HEK293 (cell line): ENCODE results near the gene LAPTM4A.

Source experiments
- FEZF1 ChIP-seq: fragments of 450-650 bp; formaldehyde crosslinking; IDR thresholded peaks from 2 replicates; pipeline ENCODE4 v1.5.1; 2016; ENCODE audit warnings: missing biosample characterization, missing genetic modification characterization
- KLF1 ChIP-seq: fragments of 450-650 bp; formaldehyde crosslinking; IDR thresholded peaks from 2 replicates; pipeline ENCODE4 v1.5.1; 2016; ENCODE audit warnings: missing biosample characterization, missing genetic modification characterization
- MEIS1 ChIP-seq: sonication (generic); formaldehyde crosslinking; IDR thresholded peaks from 2 replicates; pipeline ENCODE4 v1.8.1; 2022; ENCODE audit warnings: missing genetic modification reagents, mild to moderate bottlenecking, borderline replicate concordance
- PRDM10 ChIP-seq: fragments of 450-650 bp; formaldehyde crosslinking; IDR thresholded peaks from 2 replicates; pipeline ENCODE4 v1.5.1; 2016; ENCODE audit warnings: missing biosample characterization, missing genetic modification characterization
- PRDM2 ChIP-seq: fragments of 450-650 bp; formaldehyde crosslinking; IDR thresholded peaks from 2 replicates; pipeline ENCODE4 v1.5.1; 2016; ENCODE audit warnings: missing biosample characterization, missing genetic modification characterization, borderline replicate concordance
- ZBTB10 ChIP-seq: fragments of 450-650 bp; formaldehyde crosslinking; IDR thresholded peaks from 2 replicates; pipeline ENCODE4 v1.5.1; 2016; ENCODE audit warnings: missing biosample characterization, missing genetic modification characterization
- ZBTB6 ChIP-seq: fragments of 450-650 bp; formaldehyde crosslinking; IDR thresholded peaks from 2 replicates; pipeline ENCODE4 v1.5.1; 2017; ENCODE audit warnings: missing biosample characterization, missing genetic modification characterization
- ZIC2 ChIP-seq: fragments of 450-650 bp; formaldehyde crosslinking; IDR thresholded peaks from 2 replicates; pipeline ENCODE4 v1.5.1; 2016; ENCODE audit warnings: missing biosample characterization, missing genetic modification characterization
- ZNF266 ChIP-seq: fragments of 450-650 bp; formaldehyde crosslinking; IDR thresholded peaks from 2 replicates; pipeline ENCODE4 v1.5.1; 2016; ENCODE audit warnings: missing biosample characterization, missing genetic modification characterization, low read depth
- ZNF335 ChIP-seq: fragments of 450-650 bp; formaldehyde crosslinking; conservative IDR thresholded peaks from 2 replicates; pipeline ENCODE4 v1.5.1; 2016; ENCODE audit warnings: missing biosample characterization, missing genetic modification characterization
- ZNF350 ChIP-seq: fragments of 450-650 bp; formaldehyde crosslinking; IDR thresholded peaks from 2 replicates; pipeline ENCODE4 v1.5.0; 2017; ENCODE audit warnings: missing biosample characterization, mild to moderate bottlenecking, missing genetic modification characterization
- ZNF473 ChIP-seq: fragments of 450-650 bp; formaldehyde crosslinking; IDR thresholded peaks from 2 replicates; pipeline ENCODE4 v1.5.1; 2017; ENCODE audit warnings: missing biosample characterization, missing genetic modification characterization
- ZNF544 ChIP-seq: fragments of 450-650 bp; formaldehyde crosslinking; IDR thresholded peaks from 2 replicates; pipeline ENCODE4 v1.5.0; 2017; ENCODE audit warnings: missing biosample characterization, missing genetic modification characterization
- ZNF571 ChIP-seq: fragments of 450-650 bp; formaldehyde crosslinking; IDR thresholded peaks from 2 replicates; pipeline ENCODE4 v1.5.0; 2017; ENCODE audit warnings: missing biosample characterization, missing genetic modification characterization
- ZNF624 ChIP-seq: fragments of 450-650 bp; formaldehyde crosslinking; IDR thresholded peaks from 2 replicates; pipeline ENCODE4 v1.5.1; 2017; ENCODE audit warnings: missing biosample characterization, missing genetic modification characterization
- ZNF677 ChIP-seq: fragments of 450-650 bp; IDR thresholded peaks from 2 replicates; pipeline ENCODE4 v1.5.0; 2018; ENCODE audit warnings: missing biosample characterization, mild to moderate bottlenecking, missing genetic modification characterization, moderate library complexity
- ZNF776 ChIP-seq: fragments of 450-650 bp; formaldehyde crosslinking; IDR thresholded peaks from 2 replicates; pipeline ENCODE4 v1.5.0; 2017; ENCODE audit warnings: missing biosample characterization, missing genetic modification characterization, borderline replicate concordance

LAPTM4A gene

GRCh38 chr2:20065885-20066602 is 14.6 kb upstream of the LAPTM4A start (continued):
- TF ChIP-seq ZBTB10 (tag by site-specific recombination) (peak; percentile 38; the same call in 1 of the 2 replicates), ZNF544 (tag by site-specific recombination) (peak; percentile 94), ZIC2 (tag by site-specific recombination) (peak; percentile 33; the same call in 1 of the 2 replicates), ZNF350 (tag by site-specific recombination) (peak; percentile 56; the same call in 1 of the 2 replicates), ZBTB6 (no peak), ZNF473 (tag by site-specific recombination) (no peak), FEZF1 (tag by site-specific recombination) (peak; percentile 40; the same call in 1 of the 2 replicates), ZNF571 (tag by site-specific recombination) (peak; percentile 61; the same call in 1 of the 2 replicates), ZNF266 (no peak), PRDM2 (tag by site-specific recombination) (no peak), PRDM10 (no peak), ZNF335 (tag by site-specific recombination) (peak; percentile 99), ZNF776 (tag by site-specific recombination) (peak; percentile 90; the same call in 1 of the 2 replicates), ZNF677 (tag by site-specific recombination) (0 out of 2 replicates have a peak, but pooled peaks have one; percentile 28), KLF1 (tag by site-specific recombination) (peak; percentile 41; the same call in 1 of the 2 replicates), ZNF624 (tag by site-specific recombination) (0 out of 2 replicates have a peak, but pooled peaks have one; percentile 38), MEIS1 (CRISPR knock-in tag) (no peak)
